H1 (cell line): ENCODE results near the gene TDRD12. TPM values are rescaled to one million over a fixed set of nuclear protein-coding genes. Genes with fewer than 3 reads are reported as not detected.

Source experiments
- CTCF ChIA-PET: fragments of 300-600 bp; sonication (Branson Sonifier 250); formaldehyde crosslinking; loops from one replicate; lab custom pipeline; 2021; ENCODE audit not compliant: partially characterized antibody; lab: Charles Lee
- POLR2A ChIA-PET: fragments of 300-600 bp; sonication (Branson Sonifier 250); formaldehyde crosslinking; loops from one replicate; lab custom pipeline; 2021; ENCODE audit warnings: inconsistent platforms; ENCODE audit not compliant: partially characterized antibody; lab: Charles Lee
- DNase-seq, 2 experiments: peaks; one replicate each; pipeline versions ENCODE4 v3.0.0 to v3.0.0-alpha.2; 2010 to 2022; ENCODE audit warnings: low spot score in 2 of 2, low read depth in 1 of 2, mixed read lengths in 1 of 2
- FAIRE-seq: peaks from 2 replicates; lab custom pipeline; 2011; peaks lifted over from hg19 to GRCh38; lab: Jason Lieb, UNC
- H2AFZ ChIP-seq: 2 replicates; pipeline ENCODE4 v1.8.1; 2012; ENCODE audit warnings: low read length, inconsistent platforms
- H2AK5ac ChIP-seq: 2 replicates; pipeline ENCODE4 v1.6.1; 2013; ENCODE audit warnings: low read depth, low read length
- H2BK120ac ChIP-seq: replicated peaks from 2 replicates; pipeline ENCODE3; 2013; ENCODE audit warnings: low read depth, low read length, inconsistent platforms
- H2BK12ac ChIP-seq: 2 replicates; pipeline ENCODE4 v1.6.1; 2013; ENCODE audit warnings: low read depth, low read length
- H2BK15ac ChIP-seq: 2 replicates; pipeline ENCODE4 v1.6.1; 2013; ENCODE audit warnings: low read length
- H2BK20ac ChIP-seq: 2 replicates; pipeline ENCODE4 v1.6.1; 2013; ENCODE audit warnings: low read length
- H2BK5ac ChIP-seq: 2 replicates; pipeline ENCODE4 v1.6.1; 2013; ENCODE audit warnings: low read depth, low read length
- H3K14ac ChIP-seq: 2 replicates; pipeline ENCODE4 v1.6.1; 2013; ENCODE audit warnings: inconsistent platforms; ENCODE audit not compliant: insufficient read length
- H3K18ac ChIP-seq: 2 replicates; pipeline ENCODE4 v1.6.1; 2013; ENCODE audit warnings: low read length; ENCODE audit errors: extremely low read depth
- H3K23ac ChIP-seq: 2 replicates; pipeline ENCODE4 v1.6.1; 2013; ENCODE audit warnings: inconsistent platforms; ENCODE audit not compliant: insufficient read length
- H3K23me2 ChIP-seq: 2 replicates; pipeline ENCODE4 v1.6.1; 2013; ENCODE audit warnings: low read depth, low read length
- H3K27ac ChIP-seq: 2 replicates; pipeline ENCODE4 v1.6.1; 2011; ENCODE audit warnings: low read depth, low read length, inconsistent platforms
- H3K27me3 ChIP-seq, 4 experiments: replicated peaks in 1 of 4; 1 replicate in 1 of 4; 2 replicates in 3 of 4; pipeline versions ENCODE4 v1.6.1 to v1.8.1; 2011 to 2013; ENCODE audit warnings: low read length in 3 of 4, mild to moderate bottlenecking in 3 of 4, inconsistent platforms in 2 of 4, mixed read lengths in 2 of 4, moderate library complexity in 1 of 4; ENCODE audit not compliant: control insufficient read depth in 3 of 4, insufficient read depth in 3 of 4; ENCODE audit errors: extremely low read depth in 1 of 4
- H3K36me3 ChIP-seq, 4 experiments: 2 replicates each; pipeline versions ENCODE4 v1.6.1 to v1.8.1; 2011 to 2013; ENCODE audit warnings: mild to moderate bottlenecking in 4 of 4, low read length in 3 of 4, moderate library complexity in 2 of 4, control low read depth in 1 of 4, inconsistent platforms in 1 of 4; ENCODE audit not compliant: insufficient read depth in 4 of 4, control insufficient read depth in 2 of 4
- H3K4ac ChIP-seq: replicated peaks from 2 replicates; pipeline ENCODE3; 2013; ENCODE audit warnings: low read length, low read depth, mixed read lengths, inconsistent platforms; ENCODE audit not compliant: insufficient read length
- H3K4me1 ChIP-seq, 4 experiments: replicated peaks in 1 of 4; 1 replicate in 1 of 4; 2 replicates in 3 of 4; pipeline versions ENCODE4 v1.6.1 to v1.8.1; 2011 to 2013; ENCODE audit warnings: low read length in 3 of 4, inconsistent platforms in 2 of 4, mixed read lengths in 1 of 4; ENCODE audit not compliant: insufficient read depth in 4 of 4, control insufficient read depth in 3 of 4
- H3K4me2 ChIP-seq, 2 experiments: 2 replicates each; pipeline versions ENCODE4 v1.6.1 to v1.8.1; 2011 to 2013; ENCODE audit warnings: low read depth in 2 of 2, low read length in 2 of 2, control low read depth in 1 of 2, inconsistent platforms in 1 of 2, mild to moderate bottlenecking in 1 of 2; ENCODE audit not compliant: insufficient read depth in 1 of 2
- H3K4me3 ChIP-seq, 4 experiments: fragments of 200-600, 300-600 bp in 1 of 4; sonication (generic), shearing (Covaris generic), sonication (Bioruptor Twin) in 1 of 4; 2 replicates each; pipeline versions ENCODE4 v1.5.1 to v1.8.1; 2011 to 2016; ENCODE audit warnings: low read length in 4 of 4, low read depth in 3 of 4, control low read depth in 2 of 4, inconsistent platforms in 2 of 4, mild to moderate bottlenecking in 2 of 4, mixed read lengths in 1 of 4, moderate library complexity in 1 of 4; ENCODE audit not compliant: insufficient read depth in 2 of 4; ENCODE audit errors: extremely low read depth in 1 of 4
- H3K56ac ChIP-seq: replicated peaks from 2 replicates; pipeline ENCODE3; 2013; ENCODE audit warnings: low read depth, mild to moderate bottlenecking, mixed read lengths, low read length, inconsistent platforms; ENCODE audit not compliant: insufficient read length
- H3K79me1 ChIP-seq: 2 replicates; pipeline ENCODE4 v1.6.1; 2013; ENCODE audit warnings: low read depth, low read length, control low read depth
- H3K79me2 ChIP-seq, 2 experiments: 2 replicates each; pipeline versions ENCODE4 v1.6.1 to v1.8.1; 2012 to 2013; ENCODE audit warnings: low read length in 2 of 2, mild to moderate bottlenecking in 2 of 2, inconsistent platforms in 1 of 2; ENCODE audit not compliant: insufficient read depth in 2 of 2, control insufficient read depth in 1 of 2
- H3K9ac ChIP-seq, 4 experiments: replicated peaks in 1 of 4; 1 replicate in 1 of 4; 2 replicates in 3 of 4; pipeline versions ENCODE4 v1.6.1 to v1.8.1; 2011 to 2013; ENCODE audit warnings: low read depth in 3 of 4, low read length in 3 of 4, control low read depth in 2 of 4, mild to moderate bottlenecking in 2 of 4, moderate library complexity in 2 of 4, inconsistent platforms in 1 of 4; ENCODE audit errors: extremely low read depth in 1 of 4
- H3K9me3 ChIP-seq, 2 experiments: 2 replicates each; pipeline versions ENCODE4 v1.6.1 to v1.8.1; 2012 to 2013; ENCODE audit warnings: mild to moderate bottlenecking in 2 of 2, moderate library complexity in 2 of 2, control low read depth in 1 of 2, inconsistent platforms in 1 of 2, low read depth in 1 of 2, low read length in 1 of 2, mixed read lengths in 1 of 2; ENCODE audit not compliant: insufficient read depth in 2 of 2
- H4K20me1 ChIP-seq, 2 experiments: replicated peaks in 1 of 2; 2 replicates each; pipeline versions ENCODE3 to v1.8.1; 2011 to 2013; ENCODE audit warnings: inconsistent platforms in 2 of 2, low read length in 2 of 2, mild to moderate bottlenecking in 1 of 2; ENCODE audit not compliant: insufficient read depth in 2 of 2, control insufficient read depth in 1 of 2
- H4K5ac ChIP-seq: 2 replicates; pipeline ENCODE4 v1.6.1; 2013; ENCODE audit warnings: low read length, low read depth, mixed read lengths, inconsistent platforms; ENCODE audit not compliant: insufficient read length
- H4K8ac ChIP-seq: 2 replicates; pipeline ENCODE4 v1.8.0; 2013; ENCODE audit warnings: mild to moderate bottlenecking, moderate library complexity, low read length, inconsistent platforms; ENCODE audit not compliant: insufficient read depth; ENCODE audit errors: extremely low read depth
- H4K91ac ChIP-seq: replicated peaks from 2 replicates; pipeline ENCODE3; 2013; ENCODE audit warnings: low read length, mixed read lengths, inconsistent platforms; ENCODE audit not compliant: insufficient read length
- CEBPB ChIP-seq: IDR thresholded peaks from 2 replicates; pipeline ENCODE4 v1.6.1; 2012; ENCODE audit warnings: low read depth, low read length
- EP300 ChIP-seq, 2 experiments: IDR thresholded peaks; 1 replicate in 1 of 2; 2 replicates in 1 of 2; pipeline ENCODE4 v1.6.1; 2011 to 2012; ENCODE audit warnings: low read depth in 2 of 2, low read length in 2 of 2, mild to moderate bottlenecking in 2 of 2, borderline replicate concordance in 1 of 2, inconsistent platforms in 1 of 2, moderate library complexity in 1 of 2
- JUN ChIP-seq: IDR thresholded peaks from 2 replicates; pipeline ENCODE4 v1.6.1; 2011; ENCODE audit warnings: low read depth, mild to moderate bottlenecking, improper control_type of control experiment, low read length
- MAX ChIP-seq: IDR thresholded peaks from 2 replicates; pipeline ENCODE4 v1.6.1; 2012; ENCODE audit warnings: inconsistent platforms
- POU5F1 ChIP-seq: IDR thresholded peaks from 2 replicates; pipeline ENCODE4 v1.6.1; 2011; ENCODE audit warnings: low read depth, mild to moderate bottlenecking, low read length, moderate library complexity
- RFX5 ChIP-seq: IDR thresholded peaks from 2 replicates; pipeline ENCODE4 v1.6.1; 2011; ENCODE audit warnings: low read depth, low read length, improper control_type of control experiment, borderline replicate concordance
- SIRT6 ChIP-seq: IDR thresholded peaks from one replicate; pipeline ENCODE4 v1.7.1; 2012; ENCODE audit warnings: low read length, inconsistent platforms
- SP2 ChIP-seq: IDR thresholded peaks from 2 replicates; pipeline ENCODE4 v1.6.1; 2012; ENCODE audit warnings: mild to moderate bottlenecking, low read length, inconsistent platforms
- SP4 ChIP-seq: IDR thresholded peaks from 2 replicates; pipeline ENCODE4 v1.6.1; 2012; ENCODE audit warnings: low read length, inconsistent platforms
- TAF7 ChIP-seq: optimal IDR thresholded peaks from 2 replicates; pipeline ENCODE3; 2011; ENCODE audit warnings: low read depth, mild to moderate bottlenecking, inconsistent platforms, low read length, moderate library complexity, borderline replicate concordance
- TCF12 ChIP-seq: IDR thresholded peaks from 2 replicates; pipeline ENCODE4 v1.6.1; 2011; ENCODE audit warnings: low read depth, mild to moderate bottlenecking, low read length
- USF2 ChIP-seq: IDR thresholded peaks from 2 replicates; pipeline ENCODE4 v1.6.1; 2011; ENCODE audit warnings: low read length, improper control_type of control experiment
- WGBS, 2 experiments: shearing (Covaris generic) in 1 of 2; methylation state at CpG; one replicate each; pipeline versions ENCODE4 v1.1.6 to v1.1.7; 2013 to 2015; ENCODE audit warnings: low lambda C conversion rate in 2 of 2, mixed read lengths in 2 of 2, inconsistent platforms in 1 of 2, low coverage in 1 of 2, missing lambda C conversion rate in 1 of 2; ENCODE audit not compliant: insufficient replicate concordance in 2 of 2, insufficient coverage in 1 of 2, insufficient read length in 1 of 2; ENCODE audit errors: extremely low coverage in 1 of 2, missing lambda C conversion rate in 1 of 2; 5-methylcytosine and 5-hydroxymethylcytosine counted together
- polyA plus RNA-seq, 7 experiments: library from polyadenylated mRNA; depleted of rRNA in 3 of 7; stranded (reverse) in 5 of 7; unstranded in 2 of 7; fragments of >200 nt in 5 of 7; fragments of 200-250 nt in 2 of 7; gene quantifications; 1 replicate in 5 of 7; 2 replicates in 1 of 7; 4 replicates in 1 of 7; pipeline versions ENCODE4 v1.2.1 to v1.2.3, GENCODE V29; 2011 to 2013; ENCODE audit warnings: missing spikeins in 2 of 7, mixed read lengths in 2 of 7
- total RNA-seq: library from RNA; stranded (reverse); fragmentation: NEBNext Ultra II Directional; extraction: Animal tissue kit (Norgen Biotek cat#: 25700); gene quantifications from 2 replicates; pipeline ENCODE4 v1.2.1, GENCODE V29; 2021

Gene TDRD12
- total and polyA plus RNA-seq, 2 of the 8 experiments (the other 6 are each of a cell fraction or from before 2014, with no cell fraction given), result 0.39 to 0.88 TPM

- H2BK15ac ChIP-seq, result no peak overlapping the region
- TF ChIP-seq TCF12 (no peak), TAF7 (no peak), JUN (no peak), CEBPB (no peak), SP4 (no peak), USF2 (no peak), SP2 (no peak), POU5F1 (no peak), RFX5 (no peak), EP300 (IDR thresholded peaks at IDR 0.05; ENCODE audit: borderline replicate concordance in 1 of 2, low read depth in 2 of 2, low read length in 2 of 2) (no peak), MAX (no peak), SIRT6 (no peak)
- no peak overlapping the region for H2BK12ac ChIP-seq
- 91% methylated on average over 3 of the region's 3 CpGs; no CpG with 5 or more reads in 1 of the 2 experiments for WGBS, 2 experiments
- H3K79me2 ChIP-seq, result no peaks in the 10 kb centered on the region
- no peak overlapping the region for H2BK120ac ChIP-seq
- H3K36me3 ChIP-seq, result no peaks in the 10 kb centered on the region
- no peaks in the 10 kb centered on the region for H3K23me2 ChIP-seq
- DNase-seq, result no peak
- H3K4me1 ChIP-seq, result 0 out of 7 replicates have a peak, but pooled peaks cover 0 to 3% (median 0%) of the 10 kb centered on the region in 4 experiments
- H4K8ac ChIP-seq, result no peak overlapping the region
- H3K14ac ChIP-seq, result no peak overlapping the region
- H4K91ac ChIP-seq, result no peak overlapping the region
- no peak overlapping the region for H2BK5ac ChIP-seq
- no peak overlapping the region for H3K4me2 ChIP-seq
- no peak overlapping the region for H2AFZ ChIP-seq
- H3K9me3 ChIP-seq, result no peaks in the 10 kb centered on the region
- no peak for FAIRE-seq
- H3K79me1 ChIP-seq, result no peaks in the 10 kb centered on the region
- no peaks in the 10 kb centered on the region for H3K27me3 ChIP-seq
- H2BK20ac ChIP-seq, result no peak overlapping the region
- H3K9ac ChIP-seq, result no peak overlapping the region
- H4K5ac ChIP-seq, result no peak overlapping the region
- H3K18ac ChIP-seq, result no peak overlapping the region
- H3K4me3 ChIP-seq, result no peak overlapping the region
- H3K4ac ChIP-seq, result no peak overlapping the region
- no peak overlapping the region for H3K27ac ChIP-seq
- ChIA-PET CTCF (no interaction called here), POLR2A (interaction anchor here (0.7 kb wide), 1 partner anchor 20 kb away, joined by 4 read pairs; no protein-coding TSS in a partner anchor)
- no peak overlapping the region for H2AK5ac ChIP-seq
- H3K56ac ChIP-seq, result no peak overlapping the region
- H4K20me1 ChIP-seq, result no peaks in the 10 kb centered on the region
- H3K23ac ChIP-seq, result no peak overlapping the region
Measured at GRCh38 chr19:32809754-32810153, 90.2 kb downstream of the TDRD12 start.
